ENCODE results near the gene RAB3C.

GRCh38 chr5:58666598-58667581, 84.0 kb downstream of the RAB3C start:
- TF ChIP-seq, protein P1, sequence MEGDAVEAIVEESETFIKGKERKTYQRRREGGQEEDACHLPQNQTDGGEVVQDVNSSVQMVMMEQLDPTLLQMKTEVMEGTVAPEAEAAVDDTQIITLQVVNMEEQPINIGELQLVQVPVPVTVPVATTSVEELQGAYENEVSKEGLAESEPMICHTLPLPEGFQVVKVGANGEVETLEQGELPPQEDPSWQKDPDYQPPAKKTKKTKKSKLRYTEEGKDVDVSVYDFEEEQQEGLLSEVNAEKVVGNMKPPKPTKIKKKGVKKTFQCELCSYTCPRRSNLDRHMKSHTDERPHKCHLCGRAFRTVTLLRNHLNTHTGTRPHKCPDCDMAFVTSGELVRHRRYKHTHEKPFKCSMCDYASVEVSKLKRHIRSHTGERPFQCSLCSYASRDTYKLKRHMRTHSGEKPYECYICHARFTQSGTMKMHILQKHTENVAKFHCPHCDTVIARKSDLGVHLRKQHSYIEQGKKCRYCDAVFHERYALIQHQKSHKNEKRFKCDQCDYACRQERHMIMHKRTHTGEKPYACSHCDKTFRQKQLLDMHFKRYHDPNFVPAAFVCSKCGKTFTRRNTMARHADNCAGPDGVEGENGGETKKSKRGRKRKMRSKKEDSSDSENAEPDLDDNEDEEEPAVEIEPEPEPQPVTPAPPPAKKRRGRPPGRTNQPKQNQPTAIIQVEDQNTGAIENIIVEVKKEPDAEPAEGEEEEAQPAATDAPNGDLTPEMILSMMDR (IDR thresholded peaks at IDR 0.05) = no peak
- no peak for TF ChIP-seq POLR2A (IDR thresholded peaks at IDR 0.05)

Data from body of pancreas (tissue), 4 donors.